DND-41 (cell line): Measurements from ENCODE around the gene OR13J1.

ENCODE experiments used
- EZH2 ChIP-seq: IDR thresholded peaks from 3 replicates; pipeline ENCODE4 v1.6.1; 2012; ENCODE audit warnings: borderline replicate concordance, low read depth, mild to moderate bottlenecking, moderate library complexity, low read length, inconsistent platforms; ENCODE audit not compliant: severe bottlenecking
- TF ChIP-seq, protein P1 (sequence below): IDR thresholded peaks from 2 replicates; pipeline ENCODE4 v1.5.1; 2012; ENCODE audit warnings: borderline replicate concordance, low read length, moderate library complexity, mild to moderate bottlenecking; ENCODE audit not compliant: poor library complexity, severe bottlenecking; ENCODE audit errors: extremely low read depth

GRCh38 chr9:35899021-35899420 lies 28.8 kb upstream of the OR13J1 start:
- TF ChIP-seq, protein P1, sequence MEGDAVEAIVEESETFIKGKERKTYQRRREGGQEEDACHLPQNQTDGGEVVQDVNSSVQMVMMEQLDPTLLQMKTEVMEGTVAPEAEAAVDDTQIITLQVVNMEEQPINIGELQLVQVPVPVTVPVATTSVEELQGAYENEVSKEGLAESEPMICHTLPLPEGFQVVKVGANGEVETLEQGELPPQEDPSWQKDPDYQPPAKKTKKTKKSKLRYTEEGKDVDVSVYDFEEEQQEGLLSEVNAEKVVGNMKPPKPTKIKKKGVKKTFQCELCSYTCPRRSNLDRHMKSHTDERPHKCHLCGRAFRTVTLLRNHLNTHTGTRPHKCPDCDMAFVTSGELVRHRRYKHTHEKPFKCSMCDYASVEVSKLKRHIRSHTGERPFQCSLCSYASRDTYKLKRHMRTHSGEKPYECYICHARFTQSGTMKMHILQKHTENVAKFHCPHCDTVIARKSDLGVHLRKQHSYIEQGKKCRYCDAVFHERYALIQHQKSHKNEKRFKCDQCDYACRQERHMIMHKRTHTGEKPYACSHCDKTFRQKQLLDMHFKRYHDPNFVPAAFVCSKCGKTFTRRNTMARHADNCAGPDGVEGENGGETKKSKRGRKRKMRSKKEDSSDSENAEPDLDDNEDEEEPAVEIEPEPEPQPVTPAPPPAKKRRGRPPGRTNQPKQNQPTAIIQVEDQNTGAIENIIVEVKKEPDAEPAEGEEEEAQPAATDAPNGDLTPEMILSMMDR, result no peak
- TF ChIP-seq EZH2, result no peak
